Vagina (tissue), 2 donors: ENCODE results near the gene ARAP1.

Experiments
- CTCF ChIP-seq, 3 experiments: fragments of 450-650 bp in 2 of 3; fragments of 200-600 bp in 1 of 3; sonication (generic) in 1 of 3; IDR thresholded peaks; one replicate each; pipeline ENCODE4 v1.5.1; 2017 to 2019; ENCODE audit warnings: antibody characterized with exemption in 3 of 3, mild to moderate bottlenecking in 2 of 3, moderate library complexity in 2 of 3
- POLR2A ChIP-seq, 2 donors: fragments of 450-650 bp; IDR thresholded peaks; one replicate each; pipeline ENCODE4 v1.6.1; 2017; ENCODE audit warnings: antibody characterized with exemption in 2 of 2, mild to moderate bottlenecking in 2 of 2, moderate library complexity in 2 of 2
- POLR2AphosphoS5 ChIP-seq, 2 donors: sonication (generic); formaldehyde crosslinking; IDR thresholded peaks; one replicate each; pipeline ENCODE4 v1.9.0; 2017; ENCODE audit warnings: antibody characterized with exemption in 2 of 2, mild to moderate bottlenecking in 2 of 2, low read depth in 1 of 2; ENCODE audit not compliant: insufficient read depth in 1 of 2

GRCh38 chr11:72643547-72643946 lies 108.7 kb downstream of the ARAP1 start:
- TF ChIP-seq CTCF (IDR thresholded peaks at IDR 0.05) (no peak), POLR2A (IDR thresholded peaks at IDR 0.05) (no peak), POLR2AphosphoS5 (IDR thresholded peaks at IDR 0.05; ENCODE audit: insufficient read depth in 1 of 2, low read depth in 1 of 2) (no peak)
